HG02623 (cell line): ENCODE data around the gene CREG1.

Source experiments
- ATAC-seq: cut with Tn5 transposase; IDR thresholded peaks from one replicate; pipeline ENCODE4 v1.9.1; 2021; ENCODE audit warnings: moderate library complexity; ENCODE audit not compliant: unreplicated experiment

The CREG1 gene

GRCh38 chr1:167509587-167509986 is 44.0 kb downstream of the CREG1 start:
- ATAC-seq: no peak

DNA sequence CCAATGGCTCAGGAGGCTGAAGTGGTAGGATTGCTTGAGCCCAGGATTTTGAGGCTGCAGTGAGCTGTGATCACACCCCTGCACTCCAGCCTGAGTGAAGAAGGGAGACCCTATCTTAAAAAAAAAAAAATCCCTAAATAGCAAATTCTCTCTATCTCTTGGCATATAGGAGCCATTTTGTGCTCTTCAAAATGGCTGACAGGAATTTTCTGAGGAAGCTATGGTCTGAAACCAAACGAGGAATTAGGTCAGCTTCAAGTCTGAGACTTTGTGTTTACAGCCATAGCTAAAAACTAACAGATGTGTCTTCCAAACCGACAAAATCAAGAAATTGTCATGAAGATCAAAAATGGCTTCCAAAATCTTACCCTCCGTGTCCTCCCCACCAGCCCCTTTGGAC is 45.8 kb downstream of the CREG1 start:
- no peak for ATAC-seq

DNA sequence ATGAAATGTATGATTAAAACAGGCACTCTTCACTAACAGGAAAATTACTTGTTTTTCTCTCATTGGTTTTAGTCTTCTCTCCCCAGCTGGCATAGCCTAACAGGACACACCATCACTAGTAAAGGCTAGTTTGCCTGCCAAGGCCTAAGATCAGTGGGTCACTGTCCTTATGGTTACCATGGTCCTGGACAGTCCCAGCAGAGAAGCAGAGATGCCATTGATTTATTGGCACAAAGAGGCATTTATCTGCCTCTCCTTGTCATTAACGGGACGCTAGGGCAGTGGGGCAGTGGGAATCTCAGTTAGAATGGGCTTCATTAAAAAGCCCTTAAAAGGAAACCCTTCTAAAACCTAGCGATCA is 49.1 kb downstream of the CREG1 start:
- no peak for ATAC-seq

DNA sequence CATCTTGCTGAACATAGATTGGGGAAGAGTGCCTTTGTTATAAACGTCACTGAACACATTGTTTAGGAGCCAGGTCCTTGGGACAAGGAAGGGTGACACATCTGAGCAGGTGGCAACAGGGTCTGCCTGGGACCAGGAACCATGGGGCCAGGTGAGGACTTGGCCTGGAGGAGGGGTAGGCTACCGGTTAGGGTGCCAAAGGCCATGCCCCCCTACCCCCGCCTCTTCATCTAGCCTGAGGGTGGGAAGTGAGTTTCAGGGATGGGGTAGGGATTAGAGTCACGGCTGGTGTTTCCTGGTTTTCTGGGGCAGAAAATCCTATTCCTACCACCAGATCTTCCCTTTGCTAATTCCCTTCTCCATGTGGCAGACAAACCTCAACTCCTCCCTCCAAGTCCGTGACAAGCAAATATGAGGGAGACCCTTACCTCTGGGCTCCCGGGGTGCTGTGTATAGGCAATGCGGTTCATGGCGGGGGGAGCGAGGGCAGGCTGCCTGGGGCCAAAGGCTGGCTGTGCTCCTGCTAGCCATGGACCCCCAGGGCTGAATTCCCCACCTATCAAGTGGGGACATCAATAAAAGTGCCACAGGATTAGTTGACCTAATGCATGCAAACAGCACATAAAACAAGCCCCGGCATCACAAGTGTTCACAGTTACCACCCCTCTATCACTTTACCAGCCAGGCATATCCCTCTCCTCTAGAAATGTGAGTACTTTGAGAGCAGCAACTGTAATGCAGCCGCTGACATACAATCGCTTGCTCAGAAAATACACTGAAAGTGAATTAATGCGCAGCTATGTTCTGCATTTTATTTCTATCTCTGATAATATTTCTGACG is 49.7 kb downstream of the CREG1 start:
- ATAC-seq: no peak

GRCh38 chr1:167502719-167503462 is 50.7 kb downstream of the CREG1 start:
- ATAC-seq: no peak

- ATAC-seq: no peak
These were observed 51.4 kb downstream of the CREG1 start for GRCh38 chr1:167502192-167502551.

DNA sequence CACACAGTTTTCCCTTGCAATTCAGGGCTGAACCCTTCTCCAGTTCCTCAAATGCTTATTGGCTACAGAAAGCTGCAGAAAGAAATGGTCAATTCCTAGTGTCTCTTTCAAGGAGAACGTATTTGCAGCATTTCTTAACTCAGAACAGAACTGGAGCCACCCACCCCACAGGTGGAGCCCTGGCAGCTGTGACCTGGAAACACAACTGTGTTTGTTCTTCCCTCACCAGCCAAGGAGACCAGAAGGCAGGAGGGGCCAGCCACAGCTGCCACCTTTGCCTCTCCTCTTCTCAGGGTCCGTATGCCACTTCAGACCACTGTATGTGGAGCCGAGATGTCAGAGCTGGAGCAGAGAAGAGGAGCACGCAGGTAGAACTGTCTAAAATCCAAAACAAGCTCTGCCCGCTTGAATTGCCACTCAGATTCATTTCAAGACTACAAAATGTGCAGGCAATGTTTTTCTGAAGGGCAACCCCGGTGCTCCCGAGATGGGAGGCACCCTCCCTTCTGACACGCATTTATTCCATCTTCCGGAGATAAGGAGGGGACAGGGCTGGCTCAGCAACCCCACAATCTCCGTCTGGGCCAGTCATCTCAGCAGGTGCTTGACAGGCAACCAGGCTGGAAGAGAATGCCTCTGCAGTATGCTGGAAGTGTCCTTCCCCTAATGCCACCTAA is 51.9 kb downstream of the CREG1 start:
- no peak for ATAC-seq

- no peak for ATAC-seq
These were observed 53.2 kb downstream of the CREG1 start for GRCh38 chr1:167500283-167500860.

DNA sequence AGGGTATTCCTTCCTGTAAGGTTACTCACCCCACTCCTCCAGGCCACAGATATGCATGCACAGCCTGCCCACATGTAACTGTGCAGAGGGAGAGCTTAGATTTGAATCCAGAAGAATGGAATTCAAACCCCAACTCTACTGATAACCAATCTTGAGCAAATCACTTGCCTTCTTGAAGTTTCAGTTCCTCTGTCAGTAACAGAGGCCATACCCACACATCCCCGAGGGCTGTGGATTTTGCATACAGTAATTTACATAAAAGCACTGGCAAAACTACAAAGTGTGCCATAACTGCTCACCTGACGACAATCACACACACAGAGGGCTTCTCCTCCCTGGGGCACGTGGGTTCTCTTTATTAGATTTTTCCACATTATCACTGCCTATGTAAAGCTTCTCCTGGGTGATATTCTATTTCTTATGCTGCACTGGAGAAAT is 53.9 kb downstream of the CREG1 start:
- ATAC-seq: peak; percentile 97

DNA sequence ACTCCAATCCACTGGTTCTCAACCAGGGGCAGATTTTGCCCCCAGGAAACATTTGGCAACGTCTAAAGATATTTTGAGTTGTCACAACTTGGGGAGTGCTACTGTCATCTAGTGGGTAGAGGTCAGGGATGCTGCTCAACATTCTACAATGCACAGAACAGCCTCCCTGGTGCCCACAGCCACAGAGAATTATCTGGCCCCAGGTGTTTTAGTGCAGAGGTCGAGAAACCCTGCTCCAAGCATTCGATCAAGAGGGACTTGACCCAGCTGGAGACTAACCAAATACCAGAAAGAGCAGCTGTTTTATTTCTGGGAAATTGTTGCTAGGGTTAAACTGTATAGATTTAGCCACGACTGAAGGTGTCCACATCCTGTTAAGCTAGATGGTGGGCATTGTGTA is 54.5 kb downstream of the CREG1 start:
- peak; percentile 6 for ATAC-seq

DNA sequence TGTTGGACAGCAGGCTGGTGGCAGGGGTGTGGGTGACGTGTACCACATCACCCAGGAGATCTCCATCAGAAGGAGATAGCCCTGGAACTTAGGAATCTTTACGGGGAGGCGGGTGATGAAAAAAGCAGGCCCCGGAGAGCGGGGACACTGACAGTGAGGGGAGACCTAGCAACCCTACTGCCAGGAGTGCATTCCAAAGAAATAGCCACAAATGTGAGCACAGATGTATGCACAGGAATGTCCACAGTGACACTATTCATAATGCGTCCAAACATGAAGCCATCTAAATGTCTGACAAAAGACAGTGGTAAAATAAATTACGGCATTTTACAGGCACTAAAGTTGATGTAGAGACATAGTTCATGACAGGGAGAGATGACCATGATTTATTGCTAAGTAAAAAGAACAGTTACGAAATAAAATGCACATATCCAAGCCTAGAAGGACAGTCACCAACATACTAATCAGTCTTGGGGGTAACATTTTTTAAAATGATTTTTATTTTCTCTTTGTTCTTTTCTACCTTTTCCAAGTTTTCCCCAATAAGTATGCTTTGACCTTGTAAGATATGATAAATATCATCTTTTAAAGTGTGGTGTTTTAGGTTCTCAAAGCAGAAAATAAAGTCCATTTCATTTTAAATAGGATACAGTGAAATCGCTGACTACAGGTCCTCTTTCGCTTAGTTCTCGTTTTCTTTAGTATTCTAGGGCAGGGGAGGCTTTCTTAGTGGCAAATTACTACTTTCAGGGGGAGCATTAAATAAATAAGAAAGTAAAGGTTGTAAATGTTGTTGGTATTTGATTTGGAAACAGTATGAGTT is 56.6 kb downstream of the CREG1 start:
- ATAC-seq: no peak

DNA sequence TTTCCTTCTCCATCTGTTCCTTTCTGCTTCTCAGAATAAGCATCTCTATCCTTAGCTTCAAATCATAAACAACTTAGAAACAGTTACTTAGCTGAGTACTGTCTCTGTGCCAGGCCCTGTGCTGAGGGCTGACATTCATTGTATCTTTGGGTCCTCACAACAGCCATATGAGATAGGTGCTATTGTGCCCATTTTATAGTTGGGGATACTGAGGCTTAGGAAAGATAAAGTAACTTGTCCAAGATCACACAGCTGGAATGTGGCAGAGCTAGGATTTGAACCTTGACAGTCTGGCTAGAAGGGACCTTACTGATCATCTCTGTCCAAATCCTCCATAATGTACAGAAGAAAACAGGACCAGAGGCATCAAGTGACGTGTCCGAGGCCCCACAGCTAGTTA is 60.2 kb downstream of the CREG1 start:
- no peak for ATAC-seq

DNA sequence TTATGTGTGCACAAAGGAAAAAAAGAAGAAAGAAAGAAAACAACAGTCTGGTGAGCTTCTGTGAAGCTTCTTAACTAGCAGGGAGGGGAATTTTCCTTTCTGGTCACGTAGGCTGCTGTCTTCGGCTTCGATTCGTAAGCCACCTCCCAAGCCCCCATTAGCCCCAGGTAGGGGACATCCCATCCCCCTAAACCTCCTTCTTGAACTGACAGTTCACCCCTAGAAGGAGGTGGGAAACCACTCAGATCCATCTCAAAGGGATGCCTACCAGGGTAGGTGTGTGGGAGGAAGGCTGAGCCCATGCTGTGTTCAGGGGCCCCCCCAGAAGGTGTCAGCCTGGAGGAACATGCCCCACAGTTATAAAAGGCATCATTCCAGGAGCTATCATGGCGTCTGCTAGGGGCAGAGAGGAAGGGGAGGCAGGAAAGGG is 61.1 kb downstream of the CREG1 start:
- no peak for ATAC-seq

- ATAC-seq: no peak
These were observed 61.7 kb downstream of the CREG1 start for GRCh38 chr1:167491586-167492461.
